Embryonic facial prominence (tissue), 1 donor: Measurements from ENCODE around the gene CNIH3.
A peak's percentile ranks its signal among the peaks of the same experiment; 100 is the strongest.
"Not testable (repeated sequence)": the region's sequence is repeated elsewhere in the genome, so short reads cannot be mapped to it uniquely, and the experiment has no call there.

Source experiments
- DNase-seq: peaks from one replicate; pipeline ENCODE4 v3.0.0-alpha.2; 2016; ENCODE audit errors: extremely low spot score

CNIH3 gene

DNA sequence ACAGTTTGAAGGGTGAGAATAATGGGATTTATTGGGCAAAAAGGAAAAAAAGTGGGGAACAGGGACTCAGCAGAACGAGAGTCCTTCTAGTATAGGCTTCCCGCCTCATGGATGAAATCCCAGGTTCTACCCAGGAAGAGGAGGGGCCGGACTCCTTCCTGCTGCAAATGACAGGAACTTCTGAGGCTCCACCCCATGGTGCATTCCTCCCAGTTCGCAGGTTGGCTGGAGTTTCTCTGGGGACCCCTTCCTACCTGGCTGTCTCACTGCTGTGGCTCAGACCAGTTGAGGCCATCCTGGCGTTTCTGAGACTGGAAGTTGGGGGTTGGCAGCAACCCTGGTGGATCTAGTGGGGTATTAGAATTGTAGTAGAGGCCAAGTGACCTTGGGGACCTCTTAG, 27.5 kb downstream of the CNIH3 start:
- DNase-seq: no peak

DNA sequence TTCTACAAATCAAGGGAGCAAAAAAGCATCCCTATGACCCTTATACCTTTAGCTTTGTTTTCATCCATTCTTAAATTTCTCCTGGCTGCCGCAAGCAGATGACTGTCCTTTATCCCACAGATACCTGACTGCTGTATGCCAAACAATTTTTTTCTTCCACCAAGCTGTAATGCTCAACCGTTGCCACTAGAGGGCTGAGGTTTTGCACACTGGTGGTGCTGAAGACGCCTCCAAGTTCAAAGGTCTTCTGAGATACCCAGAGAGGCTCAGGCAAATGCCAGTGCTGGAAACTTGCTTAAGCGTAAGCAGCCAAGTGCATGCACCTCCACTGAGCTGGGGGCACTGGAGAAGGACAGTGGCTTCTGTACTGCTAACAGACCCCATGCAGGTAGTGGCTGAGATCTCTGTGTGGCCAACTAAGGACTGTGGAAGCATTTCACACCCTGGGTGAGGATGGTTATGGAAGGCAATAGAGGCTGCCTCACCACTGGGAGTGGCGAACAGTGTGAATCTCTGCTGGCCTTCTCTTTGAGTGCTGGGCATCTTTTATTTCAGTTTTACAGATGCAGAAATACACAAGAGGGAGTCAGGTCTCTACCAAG, 28.5 kb downstream of the CNIH3 start:
- peak; percentile 14 for DNase-seq

DNA sequence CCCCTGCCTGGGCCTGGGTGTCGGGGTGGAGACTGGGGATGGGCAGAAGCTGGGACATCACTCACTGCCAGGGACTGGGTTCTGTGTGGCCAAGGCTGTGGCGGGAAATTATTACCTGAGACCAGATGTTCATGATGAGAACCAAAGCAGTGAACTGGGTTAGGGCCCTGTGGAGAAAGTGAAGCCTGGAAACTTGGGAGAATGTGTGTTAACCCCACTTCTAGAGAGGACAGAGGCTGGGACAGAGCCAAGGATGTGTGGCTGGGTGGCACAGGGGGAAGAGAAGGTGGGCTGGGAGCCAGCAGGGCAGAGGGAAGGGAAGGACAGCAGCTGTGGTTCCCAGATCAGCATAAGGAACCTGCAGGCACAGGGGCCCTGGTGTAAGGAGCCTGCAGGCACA, 31.3 kb downstream of the CNIH3 start:
- DNase-seq: no peak

GRCh38 chr1:224650290-224650689, 34.2 kb downstream of the CNIH3 start:
- DNase-seq: no peak

DNA sequence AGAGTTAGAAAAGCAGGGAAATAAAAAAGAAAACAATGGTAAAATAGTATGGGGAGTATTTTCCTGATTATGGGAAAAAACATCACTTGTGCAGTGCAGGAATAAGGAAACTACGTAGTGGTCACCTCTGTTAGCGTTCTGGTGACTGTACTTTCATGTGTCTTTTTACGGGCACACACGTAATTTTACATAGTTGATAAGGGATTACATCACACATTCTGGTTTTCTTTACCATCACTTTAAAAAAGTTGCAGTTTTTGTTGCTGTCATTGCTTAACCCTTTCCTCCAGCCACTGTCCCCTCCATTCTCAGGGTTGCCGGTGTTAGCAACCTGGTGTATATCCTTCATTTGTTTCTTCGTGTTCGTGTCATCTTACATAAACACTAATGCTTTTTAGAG, 35.1 kb downstream of the CNIH3 start:
- no peak for DNase-seq

- DNase-seq: no peak
Measured at GRCh38 chr1:224656392-224656791, 40.3 kb downstream of the CNIH3 start.

DNA sequence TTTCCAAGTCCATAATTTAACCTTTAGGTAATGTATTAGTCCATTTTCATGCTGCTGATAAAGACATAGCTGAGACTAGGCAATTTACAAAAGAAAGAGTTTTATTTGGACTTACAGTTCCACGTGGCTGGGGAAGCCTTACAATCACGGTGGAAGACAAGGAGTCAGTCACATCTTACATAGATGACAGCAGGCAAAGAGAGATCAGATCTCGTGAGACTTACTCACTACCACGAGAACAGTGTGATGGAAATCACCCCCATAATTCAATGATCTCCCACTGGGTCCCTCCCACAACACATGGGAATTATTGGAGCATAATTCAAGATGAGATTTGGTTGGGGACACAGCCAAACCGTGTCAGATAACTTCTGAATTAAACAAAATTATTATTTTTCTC, 44.0 kb downstream of the CNIH3 start:
- DNase-seq: no peak

DNA sequence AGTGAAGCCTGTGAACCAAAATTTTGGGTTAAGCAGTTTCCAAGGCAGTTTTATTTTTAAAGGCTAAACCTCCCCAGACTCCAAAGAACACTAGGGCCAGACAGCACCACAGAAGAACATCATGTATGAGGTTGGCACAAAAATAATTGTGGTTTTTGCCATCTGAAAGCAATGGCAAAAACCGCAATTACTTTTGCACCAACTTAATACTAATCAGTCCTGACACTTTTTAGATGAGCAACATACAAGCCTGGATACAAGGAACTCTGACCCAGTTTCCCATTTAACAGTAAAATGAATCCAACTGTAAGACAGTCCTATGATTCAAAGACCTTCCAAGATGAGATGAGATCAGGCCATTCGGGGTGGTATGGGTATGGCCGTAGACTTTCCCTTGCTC, 46.8 kb downstream of the CNIH3 start:
- DNase-seq: no peak

GRCh38 chr1:224665016-224665415, 48.9 kb downstream of the CNIH3 start:
- no peak for DNase-seq

- DNase-seq: no peak
Measured at GRCh38 chr1:224666078-224666477, 50.0 kb downstream of the CNIH3 start.

- DNase-seq: no peak
Measured at GRCh38 chr1:224666913-224667312, 50.8 kb downstream of the CNIH3 start.

DNA sequence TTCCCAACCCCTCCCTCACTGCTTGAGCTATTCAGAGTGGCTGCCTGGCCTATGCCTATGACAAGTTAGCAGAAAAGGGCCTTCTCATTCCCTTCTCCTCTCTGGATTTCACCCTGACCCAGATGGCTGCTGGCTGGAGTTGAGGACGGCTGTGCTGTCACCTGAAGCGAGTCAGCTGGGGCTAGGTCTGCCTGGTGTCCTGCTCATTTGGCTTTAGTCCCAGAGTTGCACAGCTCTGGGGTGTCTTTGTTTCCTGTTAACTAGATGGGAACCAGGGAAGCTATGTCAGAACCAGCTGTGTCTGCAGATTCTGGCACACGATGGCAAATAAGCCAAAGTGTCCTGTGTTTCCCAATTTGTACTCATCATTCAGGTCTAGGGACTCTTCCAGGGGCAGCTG, 52.9 kb downstream of the CNIH3 start:
- no peak for DNase-seq

DNA sequence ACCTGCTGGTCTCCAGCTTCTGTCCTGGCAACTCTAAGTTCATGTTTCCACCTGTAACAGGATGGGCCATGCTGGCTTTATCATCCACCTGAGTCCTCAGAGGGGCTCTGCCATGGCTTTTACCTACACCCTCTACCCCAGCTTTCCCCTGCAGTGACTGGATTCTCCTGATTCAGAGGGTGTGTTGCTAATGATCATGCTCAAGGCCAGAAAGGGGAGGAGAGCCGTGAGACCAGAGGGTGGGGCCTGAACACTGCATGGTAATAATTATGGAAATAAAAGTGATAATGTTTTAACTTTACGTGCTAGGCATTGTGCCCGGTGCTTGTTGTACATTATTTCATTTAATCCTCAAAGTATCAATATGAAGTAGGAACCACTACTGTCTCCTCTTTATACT, 53.3 kb downstream of the CNIH3 start:
- no peak for DNase-seq

DNA sequence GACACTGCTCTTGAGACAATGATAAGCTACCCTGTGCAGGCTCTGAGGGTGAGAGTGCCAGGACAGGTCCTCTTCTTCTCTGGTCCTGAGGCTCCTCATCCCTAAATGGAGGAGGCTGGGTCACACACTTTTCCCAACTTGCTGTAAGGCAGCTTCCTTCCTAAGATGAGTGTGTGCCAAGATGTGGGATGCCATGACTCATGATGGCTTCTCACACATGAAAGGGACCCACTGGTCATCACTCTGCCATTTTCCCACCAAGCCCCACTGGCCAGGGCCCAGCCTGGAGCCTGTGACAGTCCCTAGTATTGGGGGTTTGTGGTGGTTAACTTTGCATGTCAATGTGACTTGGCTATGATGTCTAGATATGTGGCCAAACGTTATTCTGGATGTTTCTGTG, 54.4 kb downstream of the CNIH3 start:
- no peak for DNase-seq

DNA sequence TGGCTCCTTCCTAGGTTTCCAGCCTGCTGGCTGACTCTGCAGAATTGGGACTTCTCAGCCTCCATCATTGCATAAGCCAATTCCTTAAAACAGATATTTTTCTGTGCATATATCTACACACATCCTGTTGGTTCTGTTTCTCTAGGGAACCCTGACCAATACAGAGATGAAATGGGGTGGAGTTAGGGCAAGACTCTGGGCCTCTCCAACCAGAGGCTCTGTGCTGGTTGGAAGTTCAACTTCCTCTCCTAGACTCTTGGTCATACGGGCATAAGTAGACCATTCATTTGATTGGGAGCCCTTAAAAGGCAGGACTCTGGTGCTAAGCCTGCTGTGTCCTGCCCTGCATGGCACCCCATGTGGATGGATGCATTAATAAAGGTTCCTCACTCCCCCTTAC, 55.0 kb downstream of the CNIH3 start:
- no peak for DNase-seq

- DNase-seq: no peak
Measured at GRCh38 chr1:224673141-224673540, 57.0 kb downstream of the CNIH3 start.

DNA sequence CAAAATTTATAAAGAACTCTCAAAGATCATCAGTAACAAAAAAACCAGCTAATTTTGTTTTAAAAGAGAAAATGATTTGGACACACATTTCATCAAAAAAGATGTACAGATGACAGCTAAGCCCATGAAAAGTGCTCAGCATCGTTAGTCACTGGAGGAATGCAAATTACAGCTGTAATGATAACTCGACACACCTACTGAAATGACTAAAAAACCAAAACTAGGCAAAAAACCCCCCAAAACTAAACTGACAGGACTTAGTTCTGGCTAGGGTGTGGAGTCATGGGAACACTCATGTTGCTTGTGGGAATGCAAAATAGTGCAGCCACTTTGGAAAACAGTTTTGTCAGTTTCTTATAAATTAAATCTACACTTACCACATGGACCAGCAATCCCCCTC, 59.5 kb downstream of the CNIH3 start:
- DNase-seq: no peak

DNA sequence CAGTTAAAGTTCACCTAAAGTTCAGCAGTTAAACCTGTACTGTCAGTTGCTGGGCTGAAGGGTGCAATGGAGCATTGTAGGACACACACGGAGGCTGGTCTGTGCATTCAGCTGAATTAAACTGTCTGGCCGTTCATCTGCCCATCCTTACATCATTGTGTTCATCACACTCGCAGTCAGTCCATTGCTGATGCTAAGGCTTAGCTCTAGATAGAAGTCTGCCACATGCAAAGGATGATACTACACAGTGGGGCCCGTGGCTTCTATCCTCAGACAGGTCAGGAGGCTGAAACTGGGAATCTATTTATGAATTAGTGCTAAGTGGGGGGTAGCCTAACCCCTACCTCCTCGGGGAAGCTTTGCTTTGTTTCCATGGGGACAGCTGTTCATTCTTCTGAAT, 60.4 kb downstream of the CNIH3 start:
- DNase-seq: no peak

- DNase-seq: no peak
Measured at GRCh38 chr1:224678168-224678567, 62.1 kb downstream of the CNIH3 start.

- DNase-seq: no peak
Measured at GRCh38 chr1:224679606-224680005, 63.5 kb downstream of the CNIH3 start.

- DNase-seq: no peak
Measured at GRCh38 chr1:224681816-224682215, 65.7 kb downstream of the CNIH3 start.

DNA sequence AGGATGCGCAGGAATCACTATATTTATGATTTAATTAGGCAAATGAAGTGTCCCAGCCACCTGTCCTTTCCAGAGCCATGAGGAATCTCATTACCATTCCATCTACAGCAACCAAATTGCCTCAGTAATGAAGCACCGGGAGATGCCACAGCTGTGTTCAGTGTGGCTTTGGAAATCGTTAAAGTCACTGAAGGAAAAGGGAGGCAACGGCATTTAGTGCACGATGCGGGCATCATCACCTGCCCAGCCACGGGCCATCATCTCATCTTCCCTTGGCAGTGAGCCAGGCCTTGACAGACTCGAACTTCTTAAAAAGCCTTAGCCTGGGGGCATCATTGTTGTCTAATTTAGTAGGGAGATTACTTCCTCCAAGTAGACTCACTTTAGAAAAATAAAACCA, 67.8 kb downstream of the CNIH3 start:
- no peak for DNase-seq

DNA sequence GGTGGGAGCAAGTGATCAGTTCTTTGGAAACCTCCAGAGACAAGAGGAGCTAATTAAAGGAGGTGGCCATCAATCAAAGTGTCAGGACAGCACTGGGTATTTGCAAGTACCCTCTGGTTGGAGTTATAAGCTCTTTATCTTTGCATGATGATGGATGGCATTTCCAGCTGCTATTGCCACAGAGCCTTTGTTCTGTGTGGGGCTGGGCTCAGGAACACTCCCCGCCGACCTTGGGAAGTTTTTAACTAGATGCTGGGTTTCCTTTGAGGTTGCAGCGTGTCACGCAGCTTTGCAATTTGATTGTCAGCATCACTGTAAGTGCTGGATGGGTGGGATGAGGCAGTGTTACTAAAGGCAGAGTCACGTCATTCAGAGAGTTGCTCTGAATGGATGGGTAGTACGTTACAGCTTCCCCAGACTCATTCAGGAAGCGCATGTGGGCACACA, 68.9 kb downstream of the CNIH3 start:
- no peak for DNase-seq

GRCh38 chr1:224686140-224686539, 70.0 kb downstream of the CNIH3 start:
- DNase-seq: not testable (repeated sequence)
